Measurements from ENCODE around the gene DHX15. TPM values are rescaled to one million over a fixed set of nuclear protein-coding genes. Genes with fewer than 3 reads are reported as not detected.

Gene DHX15
- 210 to 240 TPM (median 213 TPM) in 3 replicates for total RNA-seq (2021)
- percentile 98 among the genes with signal in this experiment for Bru-seq, nascent RNA
- long read RNA-seq, experiment 1, transcript DHX15-209 (2 exons, 1,848 nt) = minor isoform, 6 of 966 reads
- long read RNA-seq, experiment 1, transcript DHX15-201 (14 exons, 2,994 nt) = major isoform, 778 of 966 reads
- long read RNA-seq, experiment 1, transcript DHX15-204 (4 exons, 3,028 nt) = minor isoform, 13 of 966 reads
- long read RNA-seq, experiment 1, transcript DHX15-208 (3 exons, 2,071 nt) = minor isoform, 6 of 966 reads
- long read RNA-seq, experiment 1, partial matches to known transcripts = 101 of 966 reads
- long read RNA-seq, experiment 1, other reads (novel, unspliced or antisense) = 62 of 966 reads
- long read RNA-seq, experiment 2, transcript DHX15-201 (14 exons, 2,994 nt) = major isoform, 150 of 294 reads
- long read RNA-seq, experiment 2, transcript DHX15-204 (4 exons, 3,028 nt) = minor isoform, 13 of 294 reads
- long read RNA-seq, experiment 2, partial matches to known transcripts = 82 of 294 reads
- long read RNA-seq, experiment 2, other reads (novel, unspliced or antisense) = 42 of 294 reads
- long read RNA-seq, experiment 3, transcript DHX15-201 (14 exons, 2,994 nt) = major isoform, 144 of 198 reads
- long read RNA-seq, experiment 3, partial matches to known transcripts = 34 of 198 reads
- long read RNA-seq, experiment 3, other reads (novel, unspliced or antisense) = 16 of 198 reads

DNA sequence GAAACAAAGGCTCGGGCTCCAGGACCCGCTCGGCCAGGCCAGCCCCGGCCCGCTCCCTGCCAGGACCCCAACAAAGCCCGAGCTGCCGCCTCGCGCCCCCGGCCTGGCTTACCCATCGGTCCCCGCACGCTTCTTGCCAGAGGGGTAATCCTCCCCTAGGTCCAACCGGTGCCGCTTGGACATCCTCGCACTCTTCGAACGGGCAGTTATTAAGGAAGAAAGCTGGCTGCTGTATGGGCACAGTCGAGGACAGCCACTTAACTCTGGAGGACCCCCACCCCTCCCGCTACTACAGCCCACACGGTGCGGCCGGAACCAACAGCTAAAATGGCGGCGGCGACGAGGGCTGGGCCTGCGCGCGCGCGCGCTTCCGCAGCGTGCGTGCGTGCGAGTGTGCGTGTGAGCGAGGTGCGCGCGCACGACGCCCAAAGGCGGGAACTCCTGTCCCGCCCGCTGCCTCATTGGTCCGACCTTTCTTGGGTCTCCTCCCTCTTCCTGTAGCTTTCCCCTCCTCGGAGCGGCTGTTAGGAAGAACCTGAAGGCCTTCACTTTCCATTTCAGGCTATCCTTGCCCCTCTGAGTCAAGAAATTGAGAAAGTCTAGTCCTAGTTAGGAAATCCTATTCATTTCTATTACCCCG is at the start of gene DHX15:
Gene DHX15 (minus strand): TSS at position 344 of the 640 bp plus-strand sequence. CDS start 161 bp downstream, at position 183.
- peaks cover 21% of the 10 kb centered on the region for H3K9me3 Mint-ChIP-seq
- ChIA-PET POLR2A (interaction anchor here (0.5 to 1.4 kb wide), 13 partner anchors 11 to 114 kb away, joined by 3 to 8 read pairs (median 4); no protein-coding TSS in a partner anchor), CTCF (interaction anchor here (0.7 to 1.7 kb wide), 18 partner anchors 10 to 728 kb away, joined by 3 to 8 read pairs (median 4); partner anchors contain the start of gene ZCCHC4)
- DNase-seq (ENCODE audit: low spot score) (peak; percentile 92), ATAC-seq (peak; percentile 96)
- H3K4me1 Mint-ChIP-seq = peaks cover 41% of the 10 kb centered on the region
- peaks cover 41% of the 10 kb centered on the region for H3K36me3 Mint-ChIP-seq
- H3K27me3 Mint-ChIP-seq (ENCODE audit: low read depth) = peaks cover 5% of the 10 kb centered on the region
- peak within 1 kb of the TSS; percentile 93 for H3K4me3 Mint-ChIP-seq
- peak within 1 kb of the TSS; percentile 97 for H3K27ac Mint-ChIP-seq
- 0 out of 2 replicates have a peak, but pooled peaks have one; percentile 8 for TF ChIP-seq TCF7 (CRISPR knock-in tag; IDR thresholded peaks at IDR 0.05; ENCODE audit: low read depth)
- no peak for TF ChIP-seq ESRRA (CRISPR knock-in tag; IDR thresholded peaks at IDR 0.05; ENCODE audit: borderline replicate concordance)
- TF ChIP-seq JAZF1 (CRISPR knock-in tag; IDR thresholded peaks at IDR 0.05) = no peak
- TF ChIP-seq, protein P1, sequence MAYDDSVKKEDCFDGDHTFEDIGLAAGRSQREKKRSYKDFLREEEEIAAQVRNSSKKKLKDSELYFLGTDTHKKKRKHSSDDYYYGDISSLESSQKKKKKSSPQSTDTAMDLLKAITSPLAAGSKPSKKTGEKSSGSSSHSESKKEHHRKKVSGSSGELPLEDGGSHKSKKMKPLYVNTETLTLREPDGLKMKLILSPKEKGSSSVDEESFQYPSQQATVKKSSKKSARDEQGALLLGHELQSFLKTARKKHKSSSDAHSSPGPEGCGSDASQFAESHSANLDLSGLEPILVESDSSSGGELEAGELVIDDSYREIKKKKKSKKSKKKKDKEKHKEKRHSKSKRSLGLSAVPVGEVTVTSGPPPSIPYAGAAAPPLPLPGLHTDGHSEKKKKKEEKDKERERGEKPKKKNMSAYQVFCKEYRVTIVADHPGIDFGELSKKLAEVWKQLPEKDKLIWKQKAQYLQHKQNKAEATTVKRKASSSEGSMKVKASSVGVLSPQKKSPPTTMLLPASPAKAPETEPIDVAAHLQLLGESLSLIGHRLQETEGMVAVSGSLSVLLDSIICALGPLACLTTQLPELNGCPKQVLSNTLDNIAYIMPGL (CRISPR knock-in tag; IDR thresholded peaks at IDR 0.05) = peak; percentile 65; the same call in 1 of the 2 replicates
- no peak; the same call in 1 of the 2 replicates for TF ChIP-seq NFE2L1 (CRISPR knock-in tag; IDR thresholded peaks at IDR 0.05)
- TF ChIP-seq ZNF232 (CRISPR knock-in tag; IDR thresholded peaks at IDR 0.05) = peak; percentile 87; the same call in 1 of the 2 replicates
- no peak for TF ChIP-seq GRHL2 (CRISPR knock-in tag; IDR thresholded peaks at IDR 0.05; ENCODE audit: insufficient replicate concordance, severe bottlenecking)
- TF ChIP-seq, protein P2, sequence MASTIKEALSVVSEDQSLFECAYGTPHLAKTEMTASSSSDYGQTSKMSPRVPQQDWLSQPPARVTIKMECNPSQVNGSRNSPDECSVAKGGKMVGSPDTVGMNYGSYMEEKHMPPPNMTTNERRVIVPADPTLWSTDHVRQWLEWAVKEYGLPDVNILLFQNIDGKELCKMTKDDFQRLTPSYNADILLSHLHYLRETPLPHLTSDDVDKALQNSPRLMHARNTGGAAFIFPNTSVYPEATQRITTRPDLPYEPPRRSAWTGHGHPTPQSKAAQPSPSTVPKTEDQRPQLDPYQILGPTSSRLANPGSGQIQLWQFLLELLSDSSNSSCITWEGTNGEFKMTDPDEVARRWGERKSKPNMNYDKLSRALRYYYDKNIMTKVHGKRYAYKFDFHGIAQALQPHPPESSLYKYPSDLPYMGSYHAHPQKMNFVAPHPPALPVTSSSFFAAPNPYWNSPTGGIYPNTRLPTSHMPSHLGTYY (CRISPR knock-in tag; IDR thresholded peaks at IDR 0.05) = no peak
- TF ChIP-seq, protein P3, sequence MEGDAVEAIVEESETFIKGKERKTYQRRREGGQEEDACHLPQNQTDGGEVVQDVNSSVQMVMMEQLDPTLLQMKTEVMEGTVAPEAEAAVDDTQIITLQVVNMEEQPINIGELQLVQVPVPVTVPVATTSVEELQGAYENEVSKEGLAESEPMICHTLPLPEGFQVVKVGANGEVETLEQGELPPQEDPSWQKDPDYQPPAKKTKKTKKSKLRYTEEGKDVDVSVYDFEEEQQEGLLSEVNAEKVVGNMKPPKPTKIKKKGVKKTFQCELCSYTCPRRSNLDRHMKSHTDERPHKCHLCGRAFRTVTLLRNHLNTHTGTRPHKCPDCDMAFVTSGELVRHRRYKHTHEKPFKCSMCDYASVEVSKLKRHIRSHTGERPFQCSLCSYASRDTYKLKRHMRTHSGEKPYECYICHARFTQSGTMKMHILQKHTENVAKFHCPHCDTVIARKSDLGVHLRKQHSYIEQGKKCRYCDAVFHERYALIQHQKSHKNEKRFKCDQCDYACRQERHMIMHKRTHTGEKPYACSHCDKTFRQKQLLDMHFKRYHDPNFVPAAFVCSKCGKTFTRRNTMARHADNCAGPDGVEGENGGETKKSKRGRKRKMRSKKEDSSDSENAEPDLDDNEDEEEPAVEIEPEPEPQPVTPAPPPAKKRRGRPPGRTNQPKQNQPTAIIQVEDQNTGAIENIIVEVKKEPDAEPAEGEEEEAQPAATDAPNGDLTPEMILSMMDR (IDR thresholded peaks at IDR 0.05) = no peak
- TF ChIP-seq CREM (CRISPR knock-in tag; IDR thresholded peaks at IDR 0.05) = peak; percentile 86
- TF ChIP-seq, protein P4, sequence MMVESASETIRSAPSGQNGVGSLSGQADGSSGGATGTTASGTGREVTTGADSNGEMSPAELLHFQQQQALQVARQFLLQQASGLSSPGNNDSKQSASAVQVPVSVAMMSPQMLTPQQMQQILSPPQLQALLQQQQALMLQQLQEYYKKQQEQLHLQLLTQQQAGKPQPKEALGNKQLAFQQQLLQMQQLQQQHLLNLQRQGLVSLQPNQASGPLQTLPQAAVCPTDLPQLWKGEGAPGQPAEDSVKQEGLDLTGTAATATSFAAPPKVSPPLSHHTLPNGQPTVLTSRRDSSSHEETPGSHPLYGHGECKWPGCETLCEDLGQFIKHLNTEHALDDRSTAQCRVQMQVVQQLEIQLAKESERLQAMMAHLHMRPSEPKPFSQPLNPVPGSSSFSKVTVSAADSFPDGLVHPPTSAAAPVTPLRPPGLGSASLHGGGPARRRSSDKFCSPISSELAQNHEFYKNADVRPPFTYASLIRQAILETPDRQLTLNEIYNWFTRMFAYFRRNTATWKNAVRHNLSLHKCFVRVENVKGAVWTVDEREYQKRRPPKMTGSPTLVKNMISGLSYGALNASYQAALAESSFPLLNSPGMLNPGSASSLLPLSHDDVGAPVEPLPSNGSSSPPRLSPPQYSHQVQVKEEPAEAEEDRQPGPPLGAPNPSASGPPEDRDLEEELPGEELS (CRISPR knock-in tag; IDR thresholded peaks at IDR 0.05) = peak; percentile 31; the same call in 1 of the 2 replicates
- no peak for TF ChIP-seq PRRX2 (CRISPR knock-in tag; IDR thresholded peaks at IDR 0.05)
- TF ChIP-seq TEAD4 (CRISPR knock-in tag; IDR thresholded peaks at IDR 0.05) = peak; percentile 73; the same call in 1 of the 2 replicates
- no peak for TF ChIP-seq CREB1 (CRISPR knock-in tag; IDR thresholded peaks at IDR 0.05)
- TF ChIP-seq, protein P5, sequence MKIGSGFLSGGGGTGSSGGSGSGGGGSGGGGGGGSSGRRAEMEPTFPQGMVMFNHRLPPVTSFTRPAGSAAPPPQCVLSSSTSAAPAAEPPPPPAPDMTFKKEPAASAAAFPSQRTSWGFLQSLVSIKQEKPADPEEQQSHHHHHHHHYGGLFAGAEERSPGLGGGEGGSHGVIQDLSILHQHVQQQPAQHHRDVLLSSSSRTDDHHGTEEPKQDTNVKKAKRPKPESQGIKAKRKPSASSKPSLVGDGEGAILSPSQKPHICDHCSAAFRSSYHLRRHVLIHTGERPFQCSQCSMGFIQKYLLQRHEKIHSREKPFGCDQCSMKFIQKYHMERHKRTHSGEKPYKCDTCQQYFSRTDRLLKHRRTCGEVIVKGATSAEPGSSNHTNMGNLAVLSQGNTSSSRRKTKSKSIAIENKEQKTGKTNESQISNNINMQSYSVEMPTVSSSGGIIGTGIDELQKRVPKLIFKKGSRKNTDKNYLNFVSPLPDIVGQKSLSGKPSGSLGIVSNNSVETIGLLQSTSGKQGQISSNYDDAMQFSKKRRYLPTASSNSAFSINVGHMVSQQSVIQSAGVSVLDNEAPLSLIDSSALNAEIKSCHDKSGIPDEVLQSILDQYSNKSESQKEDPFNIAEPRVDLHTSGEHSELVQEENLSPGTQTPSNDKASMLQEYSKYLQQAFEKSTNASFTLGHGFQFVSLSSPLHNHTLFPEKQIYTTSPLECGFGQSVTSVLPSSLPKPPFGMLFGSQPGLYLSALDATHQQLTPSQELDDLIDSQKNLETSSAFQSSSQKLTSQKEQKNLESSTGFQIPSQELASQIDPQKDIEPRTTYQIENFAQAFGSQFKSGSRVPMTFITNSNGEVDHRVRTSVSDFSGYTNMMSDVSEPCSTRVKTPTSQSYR (CRISPR knock-in tag; IDR thresholded peaks at IDR 0.05) = no peak; the same call in 1 of the 2 replicates
- TF ChIP-seq, protein P6, sequence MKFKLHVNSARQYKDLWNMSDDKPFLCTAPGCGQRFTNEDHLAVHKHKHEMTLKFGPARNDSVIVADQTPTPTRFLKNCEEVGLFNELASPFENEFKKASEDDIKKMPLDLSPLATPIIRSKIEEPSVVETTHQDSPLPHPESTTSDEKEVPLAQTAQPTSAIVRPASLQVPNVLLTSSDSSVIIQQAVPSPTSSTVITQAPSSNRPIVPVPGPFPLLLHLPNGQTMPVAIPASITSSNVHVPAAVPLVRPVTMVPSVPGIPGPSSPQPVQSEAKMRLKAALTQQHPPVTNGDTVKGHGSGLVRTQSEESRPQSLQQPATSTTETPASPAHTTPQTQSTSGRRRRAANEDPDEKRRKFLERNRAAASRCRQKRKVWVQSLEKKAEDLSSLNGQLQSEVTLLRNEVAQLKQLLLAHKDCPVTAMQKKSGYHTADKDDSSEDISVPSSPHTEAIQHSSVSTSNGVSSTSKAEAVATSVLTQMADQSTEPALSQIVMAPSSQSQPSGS (CRISPR knock-in tag; IDR thresholded peaks at IDR 0.05; ENCODE audit: borderline replicate concordance, low read depth) = 0 out of 2 replicates have a peak, but pooled peaks have one; percentile 1
- TF ChIP-seq, protein P7, sequence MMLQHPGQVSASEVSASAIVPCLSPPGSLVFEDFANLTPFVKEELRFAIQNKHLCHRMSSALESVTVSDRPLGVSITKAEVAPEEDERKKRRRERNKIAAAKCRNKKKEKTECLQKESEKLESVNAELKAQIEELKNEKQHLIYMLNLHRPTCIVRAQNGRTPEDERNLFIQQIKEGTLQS (CRISPR knock-in tag; conservative IDR thresholded peaks at IDR 0.05) = no peak
- TF ChIP-seq, protein P8, sequence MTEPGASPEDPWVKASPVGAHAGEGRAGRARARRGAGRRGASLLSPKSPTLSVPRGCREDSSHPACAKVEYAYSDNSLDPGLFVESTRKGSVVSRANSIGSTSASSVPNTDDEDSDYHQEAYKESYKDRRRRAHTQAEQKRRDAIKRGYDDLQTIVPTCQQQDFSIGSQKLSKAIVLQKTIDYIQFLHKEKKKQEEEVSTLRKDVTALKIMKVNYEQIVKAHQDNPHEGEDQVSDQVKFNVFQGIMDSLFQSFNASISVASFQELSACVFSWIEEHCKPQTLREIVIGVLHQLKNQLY (CRISPR knock-in tag; IDR thresholded peaks at IDR 0.05) = no peak
- TF ChIP-seq SOX15 (CRISPR knock-in tag; IDR thresholded peaks at IDR 0.05) = no peak
- TF ChIP-seq, protein P9, sequence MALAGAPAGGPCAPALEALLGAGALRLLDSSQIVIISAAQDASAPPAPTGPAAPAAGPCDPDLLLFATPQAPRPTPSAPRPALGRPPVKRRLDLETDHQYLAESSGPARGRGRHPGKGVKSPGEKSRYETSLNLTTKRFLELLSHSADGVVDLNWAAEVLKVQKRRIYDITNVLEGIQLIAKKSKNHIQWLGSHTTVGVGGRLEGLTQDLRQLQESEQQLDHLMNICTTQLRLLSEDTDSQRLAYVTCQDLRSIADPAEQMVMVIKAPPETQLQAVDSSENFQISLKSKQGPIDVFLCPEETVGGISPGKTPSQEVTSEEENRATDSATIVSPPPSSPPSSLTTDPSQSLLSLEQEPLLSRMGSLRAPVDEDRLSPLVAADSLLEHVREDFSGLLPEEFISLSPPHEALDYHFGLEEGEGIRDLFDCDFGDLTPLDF (CRISPR knock-in tag; IDR thresholded peaks at IDR 0.05) = no peak
